Pancreas (tissue), 10 donors: Measurements from ENCODE around the gene NDUFV2. TPM values are rescaled to one million over a fixed set of nuclear protein-coding genes. Genes with fewer than 3 reads are reported as not detected.

ENCODE experiments used
- ATAC-seq, 4 donors: fragments of 200-7000 bp; cut with Tn5 transposase; one replicate each; pipeline versions ENCODE4 v1.8.0 to v1.9.1; 2020; ENCODE audit warnings: mild to moderate bottlenecking in 4 of 4, moderate library complexity in 4 of 4
- DNase-seq, 6 donors: peaks; one replicate each; pipeline ENCODE4 v3.0.0-alpha.2; 2020
- FAIRE-seq: peaks from 2 replicates; lab custom pipeline; 2012; peaks lifted over from hg19 to GRCh38; lab: Jason Lieb, UNC
- H3K27ac ChIP-seq, 4 donors: fragments of 200-600 bp; sonication (generic); 1 replicate in 3 of 4; 2 replicates in 1 of 4; pipeline versions ENCODE4 v1.5.0 to v1.8.0; 2020
- H3K27me3 ChIP-seq, 4 donors: fragments of 200-600 bp; one replicate each; pipeline ENCODE4 v1.8.0; 2021
- H3K36me3 ChIP-seq, 3 donors: fragments of 200-600 bp; sonication (generic) in 1 of 3; one replicate each; pipeline versions ENCODE4 v1.5.0 to v1.8.0; 2020 to 2021
- H3K4me1 ChIP-seq, 3 donors: fragments of 200-600 bp; one replicate each; pipeline ENCODE4 v1.8.0; 2021
- H3K4me3 ChIP-seq, 4 donors: fragments of 200-600 bp; sonication (generic) in 2 of 4; one replicate each; pipeline versions ENCODE4 v1.5.0 to v1.8.0; 2020 to 2021
- H3K9me3 ChIP-seq, 4 donors: fragments of 200-600 bp; one replicate each; pipeline ENCODE4 v1.8.0; 2021
- CTCF ChIP-seq, 4 donors: fragments of 200-600 bp; sonication (generic) in 3 of 4; IDR thresholded peaks; one replicate each; pipeline versions ENCODE4 v1.5.0 to v1.8.0; 2021; ENCODE audit warnings: antibody characterized with exemption in 4 of 4
- WGBS, 2 donors: extraction: QIAGEN DNeasy Blood & Tissue Kit; methylation state at CpG; one replicate each; pipeline ENCODE4 v1.1.7; 2013; 5-methylcytosine and 5-hydroxymethylcytosine counted together
- intact Hi-C, 3 donors: fragments of 100-400 bp; cut with DNase I; formaldehyde crosslinking; loops; one replicate each; pipeline versions ENCODE4 v1.11.1 to v1.14.2; 2022
- polyA plus RNA-seq, 2 donors: library from polyadenylated mRNA; stranded (reverse); fragments of 200-250 nt; gene quantifications; one replicate each; pipeline ENCODE4 v1.2.3, GENCODE V29; 2013
- total RNA-seq, 6 donors: library from RNA; stranded (reverse); fragmentation: NEBNext Ultra II Directional in 4 of 6; extraction: Animal tissue kit (Norgen Biotek cat#: 25700) in 4 of 6; gene quantifications; one replicate each; pipeline versions ENCODE4 v1.2.1 to v1.2.4, GENCODE V29; 2021 to 2023
- donor health status: healthy with polysubstance abuse.
- donor health status: DM: no; HTN: no; CAD: no; lungs with moderate emphysema.
- donor health status: DM: no; HTN: no; CAD: no.
- donor health status: control.
- donor health status: control.
- donor health status: Bipolar disorder and iron deficiency.
- donor health status: DM: yes; HTN: yes; CAD: no.
- donor health status: DM: no; HTN: no; CAD: no.
- donor health status: DM: no; HTN: no; CAD: no.
- donor health status: DM: yes; HTN: yes; CAD: no.

Gene NDUFV2
- total and polyA plus RNA-seq, 8 donors, result 48.1 to 115 (median 62.5) TPM

- intact Hi-C loops, result no loop called here
- ATAC-seq (no peak), DNase-seq (no peak), FAIRE-seq (no peak)
- 74 to 75% methylated on average over 3 of the region's 3 CpGs for WGBS, 2 donors
- Histone ChIP-seq H3K4me1 (peaks cover 0 to 3% (median 0%) of the 10 kb centered on the region in 3 donors), H3K4me3 (no peak overlapping the region), H3K9me3 (no peaks in the 10 kb centered on the region), H3K27me3 (no peaks in the 10 kb centered on the region), H3K36me3 (peaks cover 3 to 30% (median 16%) of the 10 kb centered on the region in 3 donors), H3K27ac (no peak overlapping the region)
- no peak for TF ChIP-seq CTCF (IDR thresholded peaks at IDR 0.05)
These were observed 23.8 kb downstream of the NDUFV2 start for GRCh38 chr18:9126337-9126736.

GRCh38 chr18:9130195-9130594 is 27.7 kb downstream of the NDUFV2 start:
- Histone ChIP-seq H3K27ac (no peak overlapping the region), H3K36me3 (peaks cover 3 to 30% (median 12%) of the 10 kb centered on the region in 3 donors), H3K9me3 (no peaks in the 10 kb centered on the region), H3K4me3 (no peak overlapping the region), H3K4me1 (peaks cover 0 to 17% (median 13%) of the 10 kb centered on the region in 3 donors), H3K27me3 (no peaks in the 10 kb centered on the region)
- no peak for FAIRE-seq
- no peak for ATAC-seq
- no peak for DNase-seq
- no peak for TF ChIP-seq CTCF (IDR thresholded peaks at IDR 0.05)
- intact Hi-C loops, result no loop called here
- WGBS, 2 donors, result 66 to 72% methylated on average over 4 of the region's 4 CpGs

DNA sequence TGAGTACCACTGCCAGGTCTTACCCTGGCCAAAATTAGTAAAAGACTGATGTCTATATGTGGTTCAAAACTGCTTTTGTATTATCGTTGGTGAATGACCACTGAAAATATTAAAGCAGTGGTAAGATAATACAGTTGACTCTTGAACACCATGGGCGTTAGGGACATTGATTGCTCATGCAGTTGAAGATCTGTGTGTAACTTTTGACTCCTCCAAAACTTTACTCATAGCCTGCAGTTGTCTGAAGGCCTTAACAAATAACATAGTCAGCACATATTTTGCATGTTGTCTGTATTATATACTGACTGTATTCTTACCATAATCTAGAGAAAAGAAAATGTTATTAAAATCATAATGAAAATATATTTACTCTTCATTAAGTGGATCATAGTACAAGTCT is 28.3 kb downstream of the NDUFV2 start:
- WGBS, 2 donors, result 38 to 55% methylated on average over 2 of the region's 2 CpGs
- TF ChIP-seq CTCF (IDR thresholded peaks at IDR 0.05), result no peak
- FAIRE-seq (no peak), ATAC-seq (no peak), DNase-seq (no peak)
- H3K27ac ChIP-seq, result no peak overlapping the region
- H3K9me3 ChIP-seq, result no peaks in the 10 kb centered on the region
- intact Hi-C loops, result no loop called here
- peaks cover 3 to 26% (median 12%) of the 10 kb centered on the region in 3 donors for H3K36me3 ChIP-seq
- H3K4me1 ChIP-seq, result peaks cover 0 to 23% (median 17%) of the 10 kb centered on the region in 3 donors
- no peak overlapping the region for H3K4me3 ChIP-seq
- H3K27me3 ChIP-seq, result no peaks in the 10 kb centered on the region

- Histone ChIP-seq H3K4me3 (no peak overlapping the region), H3K27ac (no peak overlapping the region), H3K27me3 (no peaks in the 10 kb centered on the region), H3K9me3 (no peaks in the 10 kb centered on the region), H3K36me3 (peaks cover 2 to 16% (median 3%) of the 10 kb centered on the region in 3 donors), H3K4me1 (peaks cover 0 to 23% (median 17%) of the 10 kb centered on the region in 3 donors)
- 96 to 97% methylated on average over 4 of the region's 4 CpGs for WGBS, 2 donors
- no peak for FAIRE-seq
- intact Hi-C loops, result no loop called here
- no peak for DNase-seq
- no peak for ATAC-seq
- no peak for TF ChIP-seq CTCF (IDR thresholded peaks at IDR 0.05)
These were observed 30.1 kb downstream of the NDUFV2 start for GRCh38 chr18:9132628-9133027.

DNA sequence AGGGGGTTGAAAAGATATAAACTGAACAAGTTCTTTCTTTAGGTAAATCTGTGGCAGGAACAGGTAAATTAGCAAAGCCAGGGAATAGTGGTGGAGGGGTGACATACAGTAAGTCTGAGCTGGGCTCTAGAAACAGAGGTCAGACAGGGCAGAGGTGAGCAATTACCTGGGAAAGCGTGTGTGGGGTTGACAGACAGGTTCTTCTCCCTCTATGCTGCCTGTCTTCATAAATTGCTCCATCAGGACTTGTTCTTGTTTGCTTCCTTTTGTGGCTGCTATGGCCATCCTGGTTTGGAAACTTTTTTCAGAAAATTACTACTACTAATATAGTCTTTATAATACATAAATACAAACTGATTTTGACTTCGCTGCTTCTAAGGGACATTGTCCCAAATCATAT is 30.7 kb downstream of the NDUFV2 start:
- no peak for DNase-seq
- Histone ChIP-seq H3K4me3 (no peak overlapping the region), H3K27ac (no peak overlapping the region), H3K9me3 (no peaks in the 10 kb centered on the region), H3K27me3 (no peaks in the 10 kb centered on the region), H3K4me1 (peaks cover 0 to 23% (median 17%) of the 10 kb centered on the region in 3 donors), H3K36me3 (peaks cover 2 to 10% (median 3%) of the 10 kb centered on the region in 3 donors)
- no peak for FAIRE-seq
- TF ChIP-seq CTCF (IDR thresholded peaks at IDR 0.05), result no peak
- intact Hi-C loops, result no loop called here
- ATAC-seq, result no peak
- whole genome bisulfite sequencing, 2 donors, result 70 to 75% methylated on average over 2 of the region's 2 CpGs
